HEK293 (cell line): ENCODE measurements around the gene EIPR1.

ENCODE experiments used
- HOXD13 ChIP-seq: sonication (generic); formaldehyde crosslinking; IDR thresholded peaks from 2 replicates; pipeline ENCODE4 v1.8.0; 2022; ENCODE audit warnings: missing genetic modification reagents, borderline replicate concordance
- PATZ1 ChIP-seq: fragments of 450-650 bp; formaldehyde crosslinking; IDR thresholded peaks from 2 replicates; pipeline ENCODE4 v1.5.1; 2016; ENCODE audit warnings: missing biosample characterization, missing genetic modification characterization
- PRDM2 ChIP-seq: fragments of 450-650 bp; formaldehyde crosslinking; IDR thresholded peaks from 2 replicates; pipeline ENCODE4 v1.5.1; 2016; ENCODE audit warnings: missing biosample characterization, missing genetic modification characterization, borderline replicate concordance
- SP3 ChIP-seq: fragments of 450-650 bp; formaldehyde crosslinking; IDR thresholded peaks from 2 replicates; pipeline ENCODE4 v1.5.1; 2016; ENCODE audit warnings: missing biosample characterization, missing genetic modification characterization
- WT1 ChIP-seq: fragments of 450-650 bp; formaldehyde crosslinking; IDR thresholded peaks from 2 replicates; pipeline ENCODE4 v1.5.1; 2016; ENCODE audit warnings: missing biosample characterization, missing genetic modification characterization
- ZNF132 ChIP-seq: fragments of 450-650 bp; formaldehyde crosslinking; IDR thresholded peaks from 2 replicates; pipeline ENCODE4 v1.5.1; 2017; ENCODE audit warnings: missing biosample characterization, missing genetic modification characterization, borderline replicate concordance
- ZNF148 ChIP-seq: fragments of 450-650 bp; formaldehyde crosslinking; IDR thresholded peaks from 2 replicates; pipeline ENCODE4 v1.5.0; 2017; ENCODE audit warnings: missing biosample characterization, missing genetic modification characterization, borderline replicate concordance
- ZNF157 ChIP-seq: fragments of 450-650 bp; formaldehyde crosslinking; IDR thresholded peaks from 2 replicates; pipeline ENCODE4 v1.5.1; 2016; ENCODE audit warnings: missing biosample characterization, missing genetic modification characterization
- ZNF202 ChIP-seq: fragments of 450-650 bp; formaldehyde crosslinking; IDR thresholded peaks from 2 replicates; pipeline ENCODE4 v1.5.1; 2016; ENCODE audit warnings: missing biosample characterization, missing genetic modification characterization, borderline replicate concordance
- ZNF266 ChIP-seq: fragments of 450-650 bp; formaldehyde crosslinking; IDR thresholded peaks from 2 replicates; pipeline ENCODE4 v1.5.1; 2016; ENCODE audit warnings: missing biosample characterization, missing genetic modification characterization, low read depth
- ZNF280D ChIP-seq: fragments of 450-650 bp; formaldehyde crosslinking; IDR thresholded peaks from 2 replicates; pipeline ENCODE4 v1.5.1; 2016; ENCODE audit warnings: missing biosample characterization, missing genetic modification characterization
- ZNF404 ChIP-seq: fragments of 450-650 bp; formaldehyde crosslinking; IDR thresholded peaks from 2 replicates; pipeline ENCODE4 v1.5.1; 2017; ENCODE audit warnings: missing biosample characterization, missing genetic modification characterization
- ZNF549 ChIP-seq: fragments of 450-650 bp; IDR thresholded peaks from 2 replicates; pipeline ENCODE4 v1.5.1; 2018; ENCODE audit warnings: missing biosample characterization, missing genetic modification characterization, mild to moderate bottlenecking, inconsistent platforms, moderate library complexity
- ZNF639 ChIP-seq: fragments of 450-650 bp; formaldehyde crosslinking; IDR thresholded peaks from 2 replicates; pipeline ENCODE4 v1.5.1; 2016; ENCODE audit warnings: missing biosample characterization, missing genetic modification characterization
- ZNF658 ChIP-seq: fragments of 450-650 bp; formaldehyde crosslinking; IDR thresholded peaks from 2 replicates; pipeline ENCODE4; 2016; ENCODE audit warnings: missing biosample characterization, missing genetic modification characterization
- ZNF837 ChIP-seq: fragments of 450-650 bp; formaldehyde crosslinking; IDR thresholded peaks from 2 replicates; pipeline ENCODE4 v1.5.1; 2016; ENCODE audit warnings: missing biosample characterization, missing genetic modification characterization

EIPR1 gene

GRCh38 chr2:3324404-3325281 is 53.0 kb downstream of the EIPR1 start (continued):
- TF ChIP-seq PRDM2 (tag by site-specific recombination) (no peak), ZNF157 (tag by site-specific recombination) (no peak), HOXD13 (no peak), ZNF404 (no peak), ZNF148 (tag by site-specific recombination) (no peak), ZNF549 (no peak), ZNF132 (no peak), ZNF202 (tag by site-specific recombination) (no peak), ZNF280D (tag by site-specific recombination) (no peak), ZNF639 (tag by site-specific recombination) (no peak), ZNF266 (tag by site-specific recombination) (no peak), PATZ1 (no peak), SP3 (tag by site-specific recombination) (no peak), ZNF837 (no peak), WT1 (tag by site-specific recombination) (no peak), ZNF658 (no peak)
- TF ChIP-seq, all 188 proteins: peak for 0
